Parathyroid adenoma (tissue), 2 donors: ENCODE data around the gene PDCL3.

Experiments
- H2AFZ ChIP-seq: fragments of 300-600 bp; sonication (generic); one replicate; pipeline ENCODE4 v1.7.0; 2017; ENCODE audit warnings: antibody characterized with exemption, mild to moderate bottlenecking
- H3K27ac ChIP-seq: fragments of 300-600 bp; sonication (generic); one replicate; pipeline ENCODE4 v1.7.0; 2017
- H3K27me3 ChIP-seq: fragments of 300-600 bp; sonication (generic); one replicate; pipeline ENCODE4 v1.7.0; 2017; ENCODE audit warnings: low read length; ENCODE audit not compliant: control insufficient read depth, insufficient read depth
- H3K36me3 ChIP-seq: fragments of 300-600 bp; sonication (generic); one replicate; pipeline ENCODE4 v1.7.0; 2017; ENCODE audit warnings: low read length; ENCODE audit not compliant: control insufficient read depth, insufficient read depth
- H3K4me1 ChIP-seq: fragments of 300-600 bp; sonication (generic); one replicate; pipeline ENCODE4 v1.7.0; 2017; ENCODE audit warnings: control low read depth
- H3K4me2 ChIP-seq: fragments of 300-600 bp; sonication (generic); one replicate; pipeline ENCODE4 v1.7.0; 2017; ENCODE audit warnings: low read length
- H3K4me3 ChIP-seq: fragments of 300-600 bp; sonication (generic); one replicate; pipeline ENCODE4 v1.7.0; 2017; ENCODE audit warnings: low read depth, low read length
- H3K79me2 ChIP-seq: fragments of 300-600 bp; sonication (generic); one replicate; pipeline ENCODE4 v1.7.0; 2017; ENCODE audit warnings: control low read depth
- H3K9ac ChIP-seq: fragments of 300-600 bp; sonication (generic); one replicate; pipeline ENCODE4 v1.7.0; 2017; ENCODE audit warnings: mild to moderate bottlenecking
- H3K9me3 ChIP-seq: fragments of 300-600 bp; sonication (generic); one replicate; pipeline ENCODE4 v1.7.0; 2017; ENCODE audit warnings: low read length; ENCODE audit not compliant: control insufficient read depth
- TF ChIP-seq, protein P1 (sequence below): fragments of 300-600 bp; sonication (generic); IDR thresholded peaks from one replicate; pipeline ENCODE4 v1.7.0; 2017; ENCODE audit warnings: antibody characterized with exemption, mild to moderate bottlenecking
- donor health status: primary hyperparathyroidism.

PDCL3 gene

DNA sequence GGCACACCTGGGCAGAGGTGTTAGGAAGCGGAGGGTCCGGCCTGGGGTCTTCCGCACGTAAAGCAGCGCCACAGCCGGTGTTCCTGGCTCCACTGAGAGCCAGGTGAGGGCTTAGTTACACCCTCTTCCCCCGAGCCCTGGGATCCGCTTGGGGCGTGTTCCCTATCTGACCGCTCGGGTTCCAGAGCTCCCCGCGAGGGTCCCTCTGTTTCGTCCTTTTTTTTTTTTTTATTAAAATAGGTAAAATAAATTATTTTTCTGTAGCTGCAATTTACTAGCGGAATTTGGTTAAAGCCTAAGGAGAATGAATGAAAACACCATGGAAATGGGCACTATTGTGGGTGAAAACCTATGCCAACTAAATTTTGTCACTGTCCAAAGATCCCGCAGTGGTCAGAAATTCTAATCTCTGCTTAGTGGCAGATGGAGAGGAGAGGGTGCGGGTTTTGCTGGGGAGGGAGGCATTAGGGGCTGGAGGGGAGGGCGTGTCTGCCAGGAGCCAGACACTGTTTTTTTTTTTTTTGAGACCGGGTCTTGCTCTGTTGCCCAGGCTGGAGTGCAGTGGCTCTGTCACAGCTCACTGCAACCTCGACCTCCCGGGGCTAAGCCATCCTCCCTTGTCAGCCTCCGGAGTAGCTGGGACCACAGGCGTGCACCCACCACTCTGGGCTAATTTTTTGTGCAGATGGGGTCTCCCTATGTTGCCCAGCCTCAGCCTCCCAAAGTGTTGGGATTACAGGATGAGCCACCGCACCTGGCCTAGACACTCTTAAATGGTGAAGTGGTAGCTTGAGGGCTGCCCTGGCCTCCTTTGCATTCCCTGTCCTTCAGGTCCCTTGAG is 834 bp downstream of the PDCL3 start:
- no peaks in the 10 kb centered on the region for H3K4me1 ChIP-seq

DNA sequence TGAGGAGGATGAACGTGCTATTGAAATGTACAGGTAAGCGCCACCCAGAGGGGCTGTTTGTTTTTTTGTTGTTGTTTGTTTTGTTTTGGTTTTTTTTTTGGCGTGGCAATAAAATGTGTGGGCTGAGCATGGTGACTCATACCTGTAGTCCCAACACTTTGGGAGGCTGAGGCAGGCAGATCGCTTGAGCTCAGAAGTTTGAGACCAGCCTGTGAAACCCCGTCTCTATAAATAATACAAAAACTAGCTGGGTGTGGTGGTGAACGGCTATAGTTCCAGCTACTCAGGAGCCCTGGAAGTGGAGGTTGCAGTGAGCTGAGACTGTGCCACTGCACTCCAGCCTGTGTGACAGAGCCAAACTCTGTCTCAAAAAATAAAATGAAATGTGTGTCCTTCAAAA is 6.2 kb downstream of the PDCL3 start:
- TF ChIP-seq, protein P1, sequence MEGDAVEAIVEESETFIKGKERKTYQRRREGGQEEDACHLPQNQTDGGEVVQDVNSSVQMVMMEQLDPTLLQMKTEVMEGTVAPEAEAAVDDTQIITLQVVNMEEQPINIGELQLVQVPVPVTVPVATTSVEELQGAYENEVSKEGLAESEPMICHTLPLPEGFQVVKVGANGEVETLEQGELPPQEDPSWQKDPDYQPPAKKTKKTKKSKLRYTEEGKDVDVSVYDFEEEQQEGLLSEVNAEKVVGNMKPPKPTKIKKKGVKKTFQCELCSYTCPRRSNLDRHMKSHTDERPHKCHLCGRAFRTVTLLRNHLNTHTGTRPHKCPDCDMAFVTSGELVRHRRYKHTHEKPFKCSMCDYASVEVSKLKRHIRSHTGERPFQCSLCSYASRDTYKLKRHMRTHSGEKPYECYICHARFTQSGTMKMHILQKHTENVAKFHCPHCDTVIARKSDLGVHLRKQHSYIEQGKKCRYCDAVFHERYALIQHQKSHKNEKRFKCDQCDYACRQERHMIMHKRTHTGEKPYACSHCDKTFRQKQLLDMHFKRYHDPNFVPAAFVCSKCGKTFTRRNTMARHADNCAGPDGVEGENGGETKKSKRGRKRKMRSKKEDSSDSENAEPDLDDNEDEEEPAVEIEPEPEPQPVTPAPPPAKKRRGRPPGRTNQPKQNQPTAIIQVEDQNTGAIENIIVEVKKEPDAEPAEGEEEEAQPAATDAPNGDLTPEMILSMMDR: no peak
- no peaks in the 10 kb centered on the region for H3K4me1 ChIP-seq
- no peak overlapping the region for H3K4me3 ChIP-seq
- H3K36me3 ChIP-seq: no peaks in the 10 kb centered on the region
- H2AFZ ChIP-seq: no peak overlapping the region
- no peak overlapping the region for H3K27ac ChIP-seq
- no peak overlapping the region for H3K4me2 ChIP-seq
- H3K9me3 ChIP-seq: no peaks in the 10 kb centered on the region
- H3K9ac ChIP-seq: no peak overlapping the region
- no peaks in the 10 kb centered on the region for H3K79me2 ChIP-seq
- no peaks in the 10 kb centered on the region for H3K27me3 ChIP-seq

More for the DNA sequence above, 834 bp downstream of the PDCL3 start:
- Histone ChIP-seq H3K27ac (peak overlapping the region; percentile 92), H3K27me3 (no peaks in the 10 kb centered on the region), H3K36me3 (no peaks in the 10 kb centered on the region), H3K4me2 (peak overlapping the region; percentile 91), H3K9ac (peak overlapping the region; percentile 73), H2AFZ (peak overlapping the region; percentile 99), H3K79me2 (no peaks in the 10 kb centered on the region), H3K4me3 (peak overlapping the region; percentile 84), H3K9me3 (no peaks in the 10 kb centered on the region)
- TF ChIP-seq, protein P1: no peak

DNA sequence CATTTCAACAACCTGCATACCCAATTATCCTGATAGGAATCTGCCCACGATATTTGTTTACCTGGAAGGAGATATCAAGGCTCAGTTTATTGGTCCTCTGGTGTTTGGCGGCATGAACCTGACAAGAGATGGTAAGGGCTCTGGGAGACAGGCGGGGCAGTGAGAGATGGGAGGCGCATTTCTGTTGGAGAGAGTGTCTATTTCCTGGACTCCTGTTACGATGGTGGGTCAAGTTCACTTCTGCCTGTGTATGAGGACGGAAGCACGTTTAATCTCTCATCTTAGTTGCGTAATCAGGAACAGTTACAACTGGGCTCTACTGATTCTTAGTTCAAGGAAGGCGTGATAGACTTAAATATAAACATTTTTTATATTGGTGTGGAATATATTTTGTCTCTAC is 8.9 kb downstream of the PDCL3 start:
- peak overlapping the region; percentile 19 for H3K27ac ChIP-seq
- H3K27me3 ChIP-seq: no peaks in the 10 kb centered on the region
- H3K9ac ChIP-seq: no peak overlapping the region
- H3K36me3 ChIP-seq: no peaks in the 10 kb centered on the region
- no peaks in the 10 kb centered on the region for H3K4me1 ChIP-seq
- TF ChIP-seq, protein P1: no peak
- no peaks in the 10 kb centered on the region for H3K9me3 ChIP-seq
- no peak overlapping the region for H3K4me3 ChIP-seq
- no peaks in the 10 kb centered on the region for H3K79me2 ChIP-seq
- H2AFZ ChIP-seq: peak overlapping the region; percentile 53
- H3K4me2 ChIP-seq: no peak overlapping the region

DNA sequence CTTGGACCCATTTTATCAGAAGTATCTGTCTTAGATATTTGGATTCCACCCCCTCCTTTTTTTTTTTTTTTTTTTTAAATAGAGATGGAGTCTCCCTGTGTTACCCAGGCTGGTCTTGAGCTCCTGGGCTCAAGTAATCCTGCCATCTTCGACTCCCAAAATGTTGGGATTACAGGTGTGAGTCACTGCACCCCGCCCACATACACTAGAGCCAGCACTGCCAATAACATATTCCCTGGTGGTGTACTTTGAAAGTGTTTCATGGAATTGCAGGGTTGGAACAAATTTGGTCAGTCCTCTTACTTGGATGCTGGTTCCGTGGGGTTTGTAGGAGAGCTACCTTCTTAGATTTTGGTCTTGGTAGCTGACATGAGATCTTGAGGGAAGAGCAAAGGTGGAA is 15.0 kb downstream of the PDCL3 start:
- TF ChIP-seq, protein P1: no peak
- Histone ChIP-seq H3K9ac (no peak overlapping the region), H3K36me3 (no peaks in the 10 kb centered on the region)

More for the DNA sequence above, 15.0 kb downstream of the PDCL3 start:
- no peak overlapping the region for H3K4me3 ChIP-seq
- no peaks in the 10 kb centered on the region for H3K9me3 ChIP-seq
- no peaks in the 10 kb centered on the region for H3K4me1 ChIP-seq
- no peaks in the 10 kb centered on the region for H3K27me3 ChIP-seq
- H2AFZ ChIP-seq: no peak overlapping the region
- H3K79me2 ChIP-seq: no peaks in the 10 kb centered on the region
- H3K4me2 ChIP-seq: no peak overlapping the region
- H3K27ac ChIP-seq: no peak overlapping the region
